Stimulated activated CD4-positive, alpha-beta T cell treated with anti-CD3 and anti-CD28 coated beads, Interleukin-12 subunit alpha, Interleukin-12 subunit beta, amount 100 ng/mL, for 48 hours (primary cell): ENCODE data around the gene RAB3A.

Experiments used
- DNase-seq, 3 donors: peaks; one replicate each; pipeline ENCODE4 v3.0.0-alpha.2; 2020; ENCODE audit warnings: low read depth in 2 of 3, low spot score in 1 of 3

The RAB3A gene

GRCh38 chr19:18152817-18153555, 50.9 kb downstream of the RAB3A start, which contains the start of gene PIK3R2:
PIK3R2 (plus strand) TSS chr19:18153163; CDS start chr19:18155880, 2,717 bp downstream.
- peak; percentile 100 for DNase-seq

DNA sequence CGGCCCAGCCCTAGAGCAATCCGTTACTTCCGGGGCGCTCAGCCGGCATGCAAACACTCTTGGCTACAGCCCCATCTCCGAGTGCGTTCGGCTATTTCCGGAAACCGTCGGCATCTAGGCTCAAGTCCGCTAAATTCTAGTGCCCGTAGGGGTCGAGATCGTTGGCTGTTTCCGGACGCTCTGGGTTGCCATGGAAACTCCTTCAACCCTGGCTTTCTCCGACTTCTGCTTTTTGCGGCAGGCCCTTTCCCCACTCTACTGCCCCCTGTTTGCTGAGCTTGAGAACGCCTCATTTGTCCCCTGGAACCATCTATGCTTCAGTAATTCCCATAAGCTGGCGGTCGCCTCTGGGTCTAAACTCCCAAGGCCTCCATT, 51.4 kb downstream of the RAB3A start:
- DNase-seq = peak; percentile 97 to 99 (median 97)

GRCh38 chr19:18150776-18151624, 52.8 kb downstream of the RAB3A start:
- no peak for DNase-seq

- DNase-seq = no peak
Measured at GRCh38 chr19:18149596-18149975, 54.3 kb downstream of the RAB3A start.

GRCh38 chr19:18147396-18147795, 56.4 kb downstream of the RAB3A start:
- DNase-seq = no peak
